Heart right ventricle (tissue), 16 donors: ENCODE data around the gene NEURL2. TPM values are rescaled to one million over a fixed set of nuclear protein-coding genes. Genes with fewer than 3 reads are reported as not detected.

ENCODE experiments used
- ATAC-seq, 8 donors: fragments of 200-7000 bp; cut with Tn5 transposase; one replicate each; pipeline ENCODE4 v1.9.1; 2020; ENCODE audit warnings: mild to moderate bottlenecking in 8 of 8, moderate library complexity in 8 of 8, moderate number of reproducible peaks in 1 of 8
- DNase-seq, 2 donors: peaks; one replicate each; pipeline ENCODE4 v3.0.0-alpha.2; 2020
- H3K27ac ChIP-seq, 10 donors: fragments of 200-600 bp; sonication (generic) in 2 of 10; one replicate each; pipeline versions ENCODE4 v1.5.0 to v1.8.0; 2020 to 2022; ENCODE audit warnings: mild to moderate bottlenecking in 3 of 10
- H3K27me3 ChIP-seq, 7 donors: fragments of 200-600 bp; one replicate each; pipeline ENCODE4 v1.8.0; 2021 to 2022; ENCODE audit warnings: mild to moderate bottlenecking in 2 of 7
- H3K36me3 ChIP-seq, 9 donors: fragments of 200-600 bp; sonication (generic) in 1 of 9; one replicate each; pipeline versions ENCODE4 v1.5.0 to v1.8.0; 2020 to 2022; ENCODE audit warnings: mild to moderate bottlenecking in 2 of 9
- H3K4me1 ChIP-seq, 9 donors: fragments of 200-600 bp; sonication (generic) in 1 of 9; one replicate each; pipeline versions ENCODE4 v1.5.0 to v1.8.0; 2020 to 2022; ENCODE audit warnings: mild to moderate bottlenecking in 4 of 9
- H3K4me3 ChIP-seq, 10 donors: fragments of 200-600 bp; sonication (generic) in 2 of 10; one replicate each; pipeline versions ENCODE4 v1.5.0 to v1.8.0; 2020 to 2022; ENCODE audit warnings: mild to moderate bottlenecking in 7 of 10, moderate library complexity in 2 of 10
- H3K9me3 ChIP-seq, 11 donors: fragments of 200-600 bp in 10 of 11; sonication (generic) in 2 of 11; one replicate each; pipeline versions ENCODE4 v1.5.0 to v1.8.0; 2013 to 2022; ENCODE audit warnings: mild to moderate bottlenecking in 2 of 11, control low read depth in 1 of 11, moderate library complexity in 1 of 11
- WGBS, 2 donors: extraction: QIAGEN DNeasy Blood & Tissue Kit; methylation state at CpG; one replicate each; pipeline ENCODE4 v1.1.7; 2013; ENCODE audit warnings: inconsistent platforms in 1 of 2; 5-methylcytosine and 5-hydroxymethylcytosine counted together
- intact Hi-C, 10 donors: fragments of 100-400 bp; cut with DNase I; formaldehyde crosslinking; loops; one replicate each; pipeline versions ENCODE4 v1.11.1 to v1.14.2; 2022
- polyA plus RNA-seq, 2 donors: library from polyadenylated mRNA; stranded (reverse); fragments of 200-250 nt; gene quantifications; one replicate each; pipeline ENCODE4 v1.2.3, GENCODE V29; 2013
- total RNA-seq, 10 donors: library from RNA; stranded (reverse); fragmentation: NEBNext Ultra II Directional in 3 of 10; extraction: Animal tissue kit (Norgen Biotek cat#: 25700) in 3 of 10; gene quantifications; one replicate each; pipeline versions ENCODE4 v1.2.1 to v1.2.4, GENCODE V29; 2021 to 2023
- TF ChIP-seq, protein P1 (sequence below), 9 donors: fragments of 200-600 bp; sonication (generic) in 2 of 9; IDR thresholded peaks; one replicate each; pipeline versions ENCODE4 v1.5.0 to v1.8.0; 2021 to 2022; ENCODE audit warnings: antibody characterized with exemption in 9 of 9, mild to moderate bottlenecking in 5 of 9, moderate library complexity in 1 of 9
- donor health status: Arrhythmogenic right ventricular cardiomyopathy.
- donor health status: ischemic (EF 13 %, LVEDD 7.1; RV severe dilation, severe dysfunction).
- donor health status: healthy with polysubstance abuse.
- donor health status: DM: no; HTN: yes; CAD: no.
- donor health status: DM: no; HTN: no; CAD: no.
- donor health status: ischemic (EF 25% LVEDD 6.9; RV normal size, moderate dysfunction).
- donor health status: ischemic (EF 25% LVEDD 5.7; RV mildly dilated, moderate dysfunction).
- donor health status: healthy.
- donor health status: DM: yes; HTN: yes; CAD: no.
- donor health status: Ischemic cardiomyopathy.
- donor health status: ischemic (EF 35%, LVEDD 5.7; RV mildly dilated, moderate dysfunction).
- donor health status: nonischemic (EF 11% LVEDD 7.7; RV severe dilation, severe dysfunction).
- donor health status: DM: yes; HTN: yes; CAD: no.
- donor health status: PGD.
- donor health status: ischemic (EF 29% LVEDD 5.4; RV normal size, mild dysfunction).
- donor health status: nonischemic (EF 23%, LVEDD 6.1; RV moderate dilation, normal function).

Gene NEURL2
- total and polyA plus RNA-seq, 12 donors, result 3.3 to 11.1 (median 7.8) TPM

DNA sequence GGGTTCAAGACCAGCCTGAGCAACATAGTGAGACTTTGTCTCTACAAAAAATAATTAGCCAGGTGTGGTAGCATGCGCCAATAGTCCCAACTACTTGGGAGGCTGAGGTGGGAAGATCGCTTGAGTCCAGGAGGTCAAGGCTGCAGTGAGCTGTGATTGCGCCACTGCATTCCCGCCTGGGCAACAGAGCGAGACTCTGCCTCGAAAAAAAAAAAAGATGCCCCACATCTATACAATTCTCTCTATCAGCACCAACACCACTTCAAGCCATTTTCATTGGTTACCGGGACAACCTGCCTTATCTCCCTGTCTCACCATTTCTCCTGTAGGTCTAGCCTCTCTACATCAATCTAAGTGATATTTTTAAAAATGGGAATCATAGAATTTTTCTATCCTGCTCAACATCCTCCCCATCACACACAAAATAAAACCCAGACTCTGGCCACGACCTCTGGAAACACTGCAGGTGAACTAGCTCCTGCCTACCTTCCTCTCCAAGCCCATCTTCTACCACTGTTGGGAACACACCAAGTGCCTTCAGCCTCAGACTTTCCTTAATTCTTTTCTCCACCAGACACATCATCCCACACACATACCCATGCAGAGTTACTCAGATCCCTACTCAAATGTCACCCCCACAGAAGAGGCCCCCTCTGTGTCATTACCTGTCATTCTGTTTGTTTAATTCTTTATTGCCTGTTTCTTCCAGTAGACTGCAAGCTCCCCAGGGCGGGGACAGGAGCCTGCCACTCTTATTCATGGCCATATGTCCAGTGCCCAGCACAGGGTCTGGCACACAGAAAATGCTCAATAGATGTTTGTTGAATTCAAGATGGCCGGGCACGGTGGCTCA, 30.6 kb upstream of the NEURL2 start:
- Histone ChIP-seq H3K36me3 (no peaks in the 10 kb centered on the region), H3K4me3 (no peak overlapping the region), H3K27ac (peak overlapping the region in 5 of 10 donors; percentile 46 to 85 (median 81)), H3K9me3 (no peaks in the 10 kb centered on the region), H3K27me3 (no peaks in the 10 kb centered on the region), H3K4me1 (peaks cover 5 to 89% (median 69%) of the 10 kb centered on the region in 9 donors)
- TF ChIP-seq, protein P1, sequence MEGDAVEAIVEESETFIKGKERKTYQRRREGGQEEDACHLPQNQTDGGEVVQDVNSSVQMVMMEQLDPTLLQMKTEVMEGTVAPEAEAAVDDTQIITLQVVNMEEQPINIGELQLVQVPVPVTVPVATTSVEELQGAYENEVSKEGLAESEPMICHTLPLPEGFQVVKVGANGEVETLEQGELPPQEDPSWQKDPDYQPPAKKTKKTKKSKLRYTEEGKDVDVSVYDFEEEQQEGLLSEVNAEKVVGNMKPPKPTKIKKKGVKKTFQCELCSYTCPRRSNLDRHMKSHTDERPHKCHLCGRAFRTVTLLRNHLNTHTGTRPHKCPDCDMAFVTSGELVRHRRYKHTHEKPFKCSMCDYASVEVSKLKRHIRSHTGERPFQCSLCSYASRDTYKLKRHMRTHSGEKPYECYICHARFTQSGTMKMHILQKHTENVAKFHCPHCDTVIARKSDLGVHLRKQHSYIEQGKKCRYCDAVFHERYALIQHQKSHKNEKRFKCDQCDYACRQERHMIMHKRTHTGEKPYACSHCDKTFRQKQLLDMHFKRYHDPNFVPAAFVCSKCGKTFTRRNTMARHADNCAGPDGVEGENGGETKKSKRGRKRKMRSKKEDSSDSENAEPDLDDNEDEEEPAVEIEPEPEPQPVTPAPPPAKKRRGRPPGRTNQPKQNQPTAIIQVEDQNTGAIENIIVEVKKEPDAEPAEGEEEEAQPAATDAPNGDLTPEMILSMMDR (IDR thresholded peaks at IDR 0.05), result no peak
- intact Hi-C loops, result no loop called here
- DNase-seq (no peak), ATAC-seq (no peak)
- WGBS, 2 donors, result 89 to 90% methylated on average over 11 of the region's 11 CpGs

DNA sequence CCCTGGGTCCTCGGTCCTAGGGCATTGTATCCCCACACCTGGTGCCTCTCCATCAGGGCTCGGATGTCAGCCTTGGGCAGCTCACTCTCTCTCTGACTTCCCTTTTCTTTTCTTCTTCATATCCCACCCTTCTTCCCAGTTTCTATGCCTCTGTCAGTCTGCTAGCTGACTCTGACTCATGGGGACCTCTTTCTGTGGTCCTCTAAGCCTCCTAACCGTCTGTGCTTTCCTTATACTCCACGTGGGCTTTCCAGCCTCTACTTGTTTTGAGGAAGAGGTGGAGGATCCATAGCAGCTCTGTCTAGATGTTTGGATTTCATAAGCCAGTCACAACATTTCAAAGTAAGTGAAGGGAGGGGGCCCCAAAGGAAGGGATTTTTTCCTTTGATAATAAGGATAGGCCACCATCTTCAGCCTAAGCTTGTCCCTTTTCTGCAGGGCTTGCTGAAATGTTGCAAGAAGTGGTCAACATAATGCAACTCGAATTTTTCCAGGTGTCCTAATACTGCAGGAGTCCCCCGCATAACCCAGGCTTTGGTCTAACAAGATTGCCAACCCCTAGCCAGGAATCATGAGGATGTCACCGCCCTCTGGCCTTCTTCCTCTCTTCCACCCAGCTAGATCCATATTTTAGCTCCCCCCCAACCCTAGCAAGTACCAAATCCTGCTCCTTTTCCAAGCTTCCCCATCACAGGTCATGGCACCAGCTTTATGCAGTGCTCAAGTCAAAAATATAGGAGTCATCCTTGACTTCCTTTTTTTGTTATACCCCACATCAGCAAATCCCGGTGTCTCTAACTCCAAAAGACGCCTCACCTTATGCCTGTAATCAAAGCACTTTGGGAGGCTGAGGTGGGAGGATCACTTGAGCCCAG, 29.7 kb upstream of the NEURL2 start:
- H3K27ac ChIP-seq, result peak overlapping the region; percentile 54 to 86 (median 79)
- peak overlapping the region in 2 of 10 donors; percentile 4 to 18 for H3K4me3 ChIP-seq
- ATAC-seq (no peak), DNase-seq (no peak)
- intact Hi-C loops, result no loop called here
- TF ChIP-seq, protein P1 (IDR thresholded peaks at IDR 0.05), result no peak
- no peaks in the 10 kb centered on the region for H3K9me3 ChIP-seq
- no peaks in the 10 kb centered on the region for H3K36me3 ChIP-seq
- peaks cover 5 to 87% (median 69%) of the 10 kb centered on the region in 9 donors for H3K4me1 ChIP-seq
- WGBS, 2 donors, result 71 to 75% methylated on average over 9 of the region's 9 CpGs
- H3K27me3 ChIP-seq, result no peaks in the 10 kb centered on the region

DNA sequence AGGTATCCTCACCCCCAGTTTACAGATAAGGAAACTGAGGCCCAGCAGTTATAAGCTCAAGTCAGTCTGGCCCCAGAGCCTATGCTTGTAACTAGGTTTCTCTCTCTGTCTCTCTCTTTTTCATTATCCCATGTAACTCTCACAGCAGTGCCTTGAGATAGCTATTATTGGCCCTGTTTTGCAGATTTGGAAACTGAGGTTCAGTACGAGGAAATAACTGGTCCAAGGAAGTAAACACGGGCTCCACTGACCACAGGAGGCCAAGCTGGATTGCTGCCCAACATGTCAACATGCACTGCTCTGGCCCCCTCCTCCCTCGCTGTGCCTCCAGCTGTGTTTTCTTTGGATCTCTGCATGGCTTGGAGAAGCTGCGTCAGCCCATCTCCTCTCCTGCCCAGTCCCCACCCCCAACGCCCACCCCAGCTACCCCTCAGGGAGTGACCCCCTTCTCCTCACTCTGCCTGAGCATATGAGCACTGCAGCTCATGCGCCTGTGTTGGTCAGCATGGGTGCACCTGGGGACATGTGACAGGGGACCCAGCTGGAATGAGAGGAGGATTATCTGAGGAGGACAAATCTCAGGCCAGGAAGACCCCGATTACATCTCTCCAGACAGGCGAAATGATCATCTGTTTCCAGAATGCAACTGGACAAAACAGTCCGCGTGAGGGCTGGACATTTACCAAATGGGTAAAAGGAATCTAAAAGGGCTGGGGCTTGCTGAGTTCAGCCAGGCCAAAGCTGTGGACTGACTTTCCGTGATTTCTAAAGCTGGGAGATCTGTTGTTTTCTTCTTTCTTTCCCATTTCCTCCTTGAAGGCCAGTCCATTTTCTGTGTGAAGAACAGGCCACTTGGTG, 28.8 kb upstream of the NEURL2 start:
- Histone ChIP-seq H3K4me1 (peaks cover 5 to 84% (median 62%) of the 10 kb centered on the region in 9 donors), H3K9me3 (no peaks in the 10 kb centered on the region), H3K27me3 (no peaks in the 10 kb centered on the region), H3K27ac (peak overlapping the region; percentile 54 to 86 (median 79)), H3K4me3 (peak overlapping the region in 3 of 10 donors; percentile 4 to 18 (median 12)), H3K36me3 (no peaks in the 10 kb centered on the region)
- intact Hi-C loops, result no loop called here
- TF ChIP-seq, protein P1 (IDR thresholded peaks at IDR 0.05), result no peak
- 48 to 49% methylated on average over 11 of the region's 11 CpGs for WGBS, 2 donors
- peak; percentile 74 to 90 for DNase-seq
- ATAC-seq, result peak; percentile 69 to 83 (median 78)
